Testis (tissue), 3 donors: ENCODE results near the gene ITGA6. TPM values are rescaled to one million over a fixed set of nuclear protein-coding genes. Genes with fewer than 3 reads are reported as not detected.

Experiments
- DNase-seq: peaks from one replicate; pipeline ENCODE4 v3.0.0-alpha.2; 2019
- H3K27ac ChIP-seq, 2 donors: fragments of 200-600 bp; sonication (generic); one replicate each; pipeline ENCODE4 v1.5.1; 2019
- H3K27me3 ChIP-seq: fragments of 200-600 bp; sonication (generic); one replicate; pipeline ENCODE4 v1.5.1; 2019
- H3K36me3 ChIP-seq: fragments of 200-600 bp; sonication (generic); one replicate; pipeline ENCODE4 v1.5.1; 2017; ENCODE audit warnings: low read depth; ENCODE audit errors: missing control alignments
- H3K4me1 ChIP-seq: fragments of 200-600 bp; sonication (generic); one replicate; pipeline ENCODE4 v1.5.1; 2019
- H3K4me3 ChIP-seq, 2 donors: fragments of 200-600 bp; sonication (generic); one replicate each; pipeline ENCODE4 v1.5.1; 2017 to 2019
- H3K9me3 ChIP-seq: fragments of 200-600 bp; sonication (generic); one replicate; pipeline ENCODE4 v1.5.1; 2017
- CTCF ChIP-seq, 3 experiments: fragments of 450-650 bp in 2 of 3; fragments of 200-600 bp in 1 of 3; sonication (generic) in 1 of 3; IDR thresholded peaks; one replicate each; pipeline ENCODE4 v1.5.1; 2016 to 2019; ENCODE audit warnings: antibody characterized with exemption in 3 of 3, mild to moderate bottlenecking in 2 of 3, moderate library complexity in 1 of 3
- POLR2A ChIP-seq: fragments of 450-650 bp; IDR thresholded peaks from one replicate; pipeline ENCODE4 v1.6.1; 2017; ENCODE audit warnings: antibody characterized with exemption, mild to moderate bottlenecking, moderate library complexity
- WGBS, 2 donors: methylation state at CpG; one replicate each; pipeline ENCODE4 v1.1.5; 2018; 5-methylcytosine and 5-hydroxymethylcytosine counted together
- intact Hi-C: fragments of 100-400 bp; cut with DNase I; formaldehyde crosslinking; loops from one replicate; pipeline ENCODE4 v1.15.1; 2023; ENCODE audit warnings: low total_unique reads
- polyA plus RNA-seq: library from polyadenylated mRNA; stranded (reverse); fragments of 350-450 nt; fragmentation: Illumina TruSeq; extraction: RNeasy Lipid Tissue Mini Kit (QIAGEN cat#74804); gene quantifications from one replicate; pipeline ENCODE4 v1.2.3, GENCODE V29; 2014; ENCODE audit warnings: low read depth, low replicate concordance; ENCODE audit not compliant: insufficient read depth
- total RNA-seq, 2 donors: library from RNA; depleted of rRNA; stranded (reverse); fragments of >200 nt; gene quantifications; one replicate each; pipeline ENCODE4 v1.2.3, GENCODE V29; 2016

ITGA6 gene
- total and polyA plus RNA-seq, 3 donors from 2014 or later: 57.5 to 232 (median 166) TPM

GRCh38 chr2:172554352-172555271 is 127.2 kb downstream of the ITGA6 start:
- Histone ChIP-seq H3K27ac (peak overlapping the region; percentile 90 to 91), H3K27me3 (no peaks in the 10 kb centered on the region), H3K4me1 (peaks cover 5% of the 10 kb centered on the region), H3K9me3 (no peaks in the 10 kb centered on the region), H3K36me3 (no peaks in the 10 kb centered on the region), H3K4me3 (peak overlapping the region; percentile 90 to 91)
- WGBS, 2 donors: 38 to 48% methylated on average over 18 of the region's 18 CpGs
- peak; percentile 24 for DNase-seq
- no peak for TF ChIP-seq POLR2A
- no peak for TF ChIP-seq CTCF (IDR thresholded peaks at IDR 0.05)
- intact Hi-C loops: no loop called here

- Histone ChIP-seq H3K4me1 (peaks cover 5% of the 10 kb centered on the region), H3K36me3 (no peaks in the 10 kb centered on the region), H3K4me3 (peak overlapping the region; percentile 90 to 91), H3K27me3 (no peaks in the 10 kb centered on the region), H3K9me3 (no peaks in the 10 kb centered on the region), H3K27ac (peak overlapping the region; percentile 90 to 91)
- no peak for DNase-seq
- intact Hi-C loops: no loop called here
- TF ChIP-seq POLR2A: no peak
- TF ChIP-seq CTCF (IDR thresholded peaks at IDR 0.05): no peak
- 4% methylated on average over 8 of the region's 8 CpGs for WGBS, 2 donors
These were observed 127.8 kb downstream of the ITGA6 start for GRCh38 chr2:172555272-172555521.

Other genes with a start within 250 kb of the ITGA6 start
- gene PDK1, start 128.5 kb downstream of the ITGA6 start, total RNA-seq: 10 to 100 TPM; 13.4 to 18.7 TPM
- 28.7 TPM for gene PDK1, start 128.5 kb downstream of the ITGA6 start, polyA plus RNA-seq